Astrocyte (in vitro differentiated cells and primary cell): ENCODE measurements around the gene ITPRID2. TPM values are rescaled to one million over a fixed set of nuclear protein-coding genes. Genes with fewer than 3 reads are reported as not detected.

Experiments used
- DNase-seq: peaks from one replicate; pipeline ENCODE4 v3.0.0-alpha.2; 2010; ENCODE audit warnings: low read depth
- FAIRE-seq: peaks from 2 replicates; lab custom pipeline; 2011; peaks lifted over from hg19 to GRCh38; lab: Jason Lieb, UNC
- H2AFZ ChIP-seq: 2 replicates; pipeline ENCODE4 v1.6.0; 2012; ENCODE audit warnings: low read depth, low read length, inconsistent platforms
- H3K27ac ChIP-seq: 2 replicates; pipeline ENCODE4 v1.5.1; 2011; ENCODE audit warnings: low read depth, low read length, inconsistent platforms
- H3K27me3 ChIP-seq: 2 replicates; pipeline ENCODE4 v1.6.0; 2011; ENCODE audit warnings: low read length, inconsistent platforms; ENCODE audit not compliant: insufficient read depth
- H3K36me3 ChIP-seq: 2 replicates; pipeline ENCODE4 v1.5.1; 2011; ENCODE audit warnings: low read length, inconsistent platforms; ENCODE audit not compliant: insufficient read depth
- H3K4me1 ChIP-seq: 2 replicates; pipeline ENCODE4 v1.5.1; 2011; ENCODE audit warnings: low read length, inconsistent platforms; ENCODE audit not compliant: insufficient read depth
- H3K4me2 ChIP-seq: 2 replicates; pipeline ENCODE4 v1.6.0; 2012; ENCODE audit warnings: low read length, inconsistent platforms
- H3K4me3 ChIP-seq: 2 replicates; pipeline ENCODE4 v1.5.1; 2011; ENCODE audit warnings: low read depth, mild to moderate bottlenecking, low read length, inconsistent platforms; ENCODE audit not compliant: insufficient read depth
- H3K79me2 ChIP-seq: 2 replicates; pipeline ENCODE4 v1.6.0; 2012; ENCODE audit warnings: mild to moderate bottlenecking, low read length, inconsistent platforms; ENCODE audit not compliant: insufficient read depth
- H3K9ac ChIP-seq: 2 replicates; pipeline ENCODE4 v1.6.0; 2012; ENCODE audit warnings: mild to moderate bottlenecking, low read length, inconsistent platforms
- H3K9me3 ChIP-seq: 2 replicates; pipeline ENCODE4 v1.5.1; 2012; ENCODE audit warnings: low read depth, mild to moderate bottlenecking, low read length, inconsistent platforms; ENCODE audit not compliant: insufficient read depth
- H4K20me1 ChIP-seq: 2 replicates; pipeline ENCODE4 v1.6.0; 2012; ENCODE audit warnings: low read length, inconsistent platforms; ENCODE audit not compliant: insufficient read depth
- H3K27ac Mint-ChIP-seq: one replicate; pipeline ENCODE4 v1.8.0; 2021; ENCODE audit warnings: mild to moderate bottlenecking, mixed read lengths; ENCODE audit not compliant: unreplicated experiment
- H3K27me3 Mint-ChIP-seq: one replicate; pipeline ENCODE4 v1.8.0; 2021; ENCODE audit warnings: low read depth, mixed read lengths; ENCODE audit not compliant: unreplicated experiment
- H3K36me3 Mint-ChIP-seq: one replicate; pipeline ENCODE4 v1.8.0; 2021; ENCODE audit warnings: low read depth, mixed read lengths; ENCODE audit not compliant: unreplicated experiment
- H3K4me1 Mint-ChIP-seq: one replicate; pipeline ENCODE4 v1.8.0; 2021; ENCODE audit warnings: low read depth, mixed read lengths; ENCODE audit not compliant: unreplicated experiment
- H3K4me3 Mint-ChIP-seq: one replicate; pipeline ENCODE4 v1.8.0; 2021; ENCODE audit warnings: mild to moderate bottlenecking, moderate library complexity, mixed read lengths; ENCODE audit not compliant: unreplicated experiment
- H3K9me3 Mint-ChIP-seq: one replicate; pipeline ENCODE4 v1.8.0; 2021; ENCODE audit warnings: mild to moderate bottlenecking, mixed read lengths; ENCODE audit not compliant: unreplicated experiment
- EZH2 ChIP-seq: IDR thresholded peaks from 2 replicates; pipeline ENCODE4 v1.6.1; 2012; ENCODE audit warnings: mild to moderate bottlenecking, low read length, inconsistent platforms; ENCODE audit not compliant: insufficient read depth
- total RNA-seq: library from RNA; stranded (reverse); gene quantifications from 2 replicates; pipeline ENCODE4 v1.2.1, GENCODE V29; 2021
- TF ChIP-seq, protein P1 (sequence below): IDR thresholded peaks from 2 replicates; pipeline ENCODE4 v1.5.1; 2011; ENCODE audit warnings: low read depth, mild to moderate bottlenecking, inconsistent platforms, low read length, moderate library complexity; ENCODE audit not compliant: insufficient read depth

ITPRID2 gene
- total RNA-seq, 1 donor from 2014 or later, result 272 TPM

DNA sequence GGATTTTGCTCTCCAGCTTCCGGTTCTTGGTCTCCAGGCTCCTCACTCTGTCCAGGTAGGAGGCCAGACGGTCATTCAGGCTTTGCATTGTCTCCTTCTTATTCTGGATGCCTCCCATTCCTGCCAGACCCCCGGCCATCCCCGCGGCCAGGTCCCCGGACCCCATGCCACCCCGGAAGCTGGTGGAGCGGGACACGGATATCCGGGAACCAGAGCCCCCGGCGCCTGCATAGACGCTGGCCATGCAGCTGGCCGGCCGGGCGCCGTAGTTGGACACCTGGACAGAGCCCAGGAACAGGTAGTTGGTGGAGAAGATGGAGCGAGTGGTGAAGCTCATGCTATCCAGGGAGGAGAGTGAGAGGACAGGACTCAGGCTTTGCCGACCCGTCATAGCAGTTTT, 70.6 kb downstream of the ITPRID2 start:
- H4K20me1 ChIP-seq, result no peaks in the 10 kb centered on the region
- Mint-ChIP-seq H3K4me1 (no peaks in the 10 kb centered on the region), H3K27me3 (no peaks in the 10 kb centered on the region), H3K27ac (no peak overlapping the region), H3K9me3 (no peaks in the 10 kb centered on the region), H3K36me3 (peaks cover 2% of the 10 kb centered on the region), H3K4me3 (no peak overlapping the region)
- H3K4me3 ChIP-seq, result no peak overlapping the region
- no peaks in the 10 kb centered on the region for H3K79me2 ChIP-seq
- no peak overlapping the region for H3K9ac ChIP-seq
- TF ChIP-seq EZH2, result no peak
- TF ChIP-seq, protein P1, sequence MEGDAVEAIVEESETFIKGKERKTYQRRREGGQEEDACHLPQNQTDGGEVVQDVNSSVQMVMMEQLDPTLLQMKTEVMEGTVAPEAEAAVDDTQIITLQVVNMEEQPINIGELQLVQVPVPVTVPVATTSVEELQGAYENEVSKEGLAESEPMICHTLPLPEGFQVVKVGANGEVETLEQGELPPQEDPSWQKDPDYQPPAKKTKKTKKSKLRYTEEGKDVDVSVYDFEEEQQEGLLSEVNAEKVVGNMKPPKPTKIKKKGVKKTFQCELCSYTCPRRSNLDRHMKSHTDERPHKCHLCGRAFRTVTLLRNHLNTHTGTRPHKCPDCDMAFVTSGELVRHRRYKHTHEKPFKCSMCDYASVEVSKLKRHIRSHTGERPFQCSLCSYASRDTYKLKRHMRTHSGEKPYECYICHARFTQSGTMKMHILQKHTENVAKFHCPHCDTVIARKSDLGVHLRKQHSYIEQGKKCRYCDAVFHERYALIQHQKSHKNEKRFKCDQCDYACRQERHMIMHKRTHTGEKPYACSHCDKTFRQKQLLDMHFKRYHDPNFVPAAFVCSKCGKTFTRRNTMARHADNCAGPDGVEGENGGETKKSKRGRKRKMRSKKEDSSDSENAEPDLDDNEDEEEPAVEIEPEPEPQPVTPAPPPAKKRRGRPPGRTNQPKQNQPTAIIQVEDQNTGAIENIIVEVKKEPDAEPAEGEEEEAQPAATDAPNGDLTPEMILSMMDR, result no peak
- FAIRE-seq (no peak), DNase-seq (no peak)
- no peak overlapping the region for H3K4me2 ChIP-seq
- H2AFZ ChIP-seq, result no peak overlapping the region
- H3K9me3 ChIP-seq, result no peaks in the 10 kb centered on the region
- no peaks in the 10 kb centered on the region for H3K36me3 ChIP-seq
- no peak overlapping the region for H3K27ac ChIP-seq
- no peaks in the 10 kb centered on the region for H3K27me3 ChIP-seq
- H3K4me1 ChIP-seq, result no peaks in the 10 kb centered on the region

DNA sequence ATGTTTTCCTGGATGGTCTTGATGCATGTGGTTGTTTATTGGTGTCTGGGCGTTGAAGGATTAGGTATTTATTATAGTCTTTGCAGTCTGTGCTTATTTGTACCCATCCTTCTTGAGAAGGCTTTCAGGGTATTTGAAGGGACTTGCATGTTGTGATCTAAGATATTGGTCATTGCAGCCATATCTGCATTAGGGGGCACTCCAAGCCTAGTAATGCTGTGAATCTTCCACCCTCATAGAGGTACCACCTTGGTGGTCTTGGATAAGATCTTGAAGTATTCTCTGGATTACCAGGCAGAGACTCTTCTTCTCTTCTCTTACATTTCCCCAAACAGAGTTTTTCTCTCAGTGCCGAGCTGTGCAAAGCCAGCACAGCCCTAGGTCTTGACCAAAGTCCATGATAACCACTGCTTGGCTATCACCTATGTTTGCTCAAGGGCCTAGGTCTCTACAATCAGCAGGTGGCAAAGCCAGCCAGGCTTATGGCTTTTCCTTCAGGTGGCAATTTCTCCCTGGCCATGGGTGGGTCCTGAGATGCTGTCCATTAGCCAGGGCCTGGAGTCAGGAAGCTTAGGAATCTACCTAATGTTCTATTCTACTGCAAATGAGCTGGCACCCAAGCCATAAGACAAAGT, 78.7 kb downstream of the ITPRID2 start:
- H3K79me2 ChIP-seq, result no peaks in the 10 kb centered on the region
- Mint-ChIP-seq H3K9me3 (peaks cover 7% of the 10 kb centered on the region), H3K27me3 (no peaks in the 10 kb centered on the region), H3K4me3 (no peak overlapping the region), H3K36me3 (no peaks in the 10 kb centered on the region), H3K27ac (no peak overlapping the region), H3K4me1 (no peaks in the 10 kb centered on the region)
- H3K9ac ChIP-seq, result no peak overlapping the region
- H3K4me3 ChIP-seq, result no peak overlapping the region
- FAIRE-seq, result no peak
- no peaks in the 10 kb centered on the region for H3K9me3 ChIP-seq
- H3K27ac ChIP-seq, result no peak overlapping the region
- TF ChIP-seq, protein P1, result no peak
- TF ChIP-seq EZH2, result no peak
- no peak for DNase-seq
- no peaks in the 10 kb centered on the region for H3K36me3 ChIP-seq
- no peaks in the 10 kb centered on the region for H3K4me1 ChIP-seq
- H3K4me2 ChIP-seq, result no peak overlapping the region
- H4K20me1 ChIP-seq, result no peaks in the 10 kb centered on the region
- H3K27me3 ChIP-seq, result no peaks in the 10 kb centered on the region
- H2AFZ ChIP-seq, result no peak overlapping the region

DNA sequence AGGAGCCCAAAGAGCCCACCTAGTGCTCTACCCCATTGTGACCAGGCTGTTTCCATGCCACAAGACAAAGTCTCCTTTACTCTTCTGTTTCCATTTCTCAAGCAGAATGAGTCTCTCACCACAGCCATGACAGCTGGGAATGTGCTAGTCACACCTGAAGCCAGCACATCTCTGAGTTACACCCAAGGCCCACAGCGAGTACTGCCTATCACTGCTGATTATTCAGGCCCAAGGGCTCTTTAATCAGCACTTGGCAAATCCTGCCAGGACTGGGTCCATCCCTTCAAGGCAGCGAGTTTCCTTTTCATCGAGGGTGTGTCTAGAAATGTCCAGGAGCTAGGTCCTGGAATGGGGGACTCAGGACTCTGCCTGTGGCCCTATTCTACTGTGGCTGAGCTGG, 79.5 kb downstream of the ITPRID2 start:
- no peaks in the 10 kb centered on the region for H3K4me1 Mint-ChIP-seq
- DNase-seq (no peak), FAIRE-seq (no peak)
- H3K36me3 Mint-ChIP-seq, result no peaks in the 10 kb centered on the region
- Histone ChIP-seq H3K9ac (no peak overlapping the region), H3K36me3 (no peaks in the 10 kb centered on the region), H3K79me2 (no peaks in the 10 kb centered on the region), H3K9me3 (no peaks in the 10 kb centered on the region), H3K4me1 (no peaks in the 10 kb centered on the region), H3K27me3 (no peaks in the 10 kb centered on the region), H3K4me2 (no peak overlapping the region), H3K4me3 (no peak overlapping the region), H3K27ac (no peak overlapping the region), H4K20me1 (no peaks in the 10 kb centered on the region), H2AFZ (no peak overlapping the region)
- no peak overlapping the region for H3K27ac Mint-ChIP-seq
- no peak for TF ChIP-seq EZH2
- TF ChIP-seq, protein P1, result no peak
- H3K4me3 Mint-ChIP-seq, result no peak overlapping the region
- peaks cover 7% of the 10 kb centered on the region for H3K9me3 Mint-ChIP-seq
- no peaks in the 10 kb centered on the region for H3K27me3 Mint-ChIP-seq
